ENCODE results near the gene ATF7. TPM values are rescaled to one million over a fixed set of nuclear protein-coding genes. Genes with fewer than 3 reads are reported as not detected.

ATF7 gene
- total and polyA plus RNA-seq, 4 donors = 16.8 to 43.3 (median 31.7) TPM

DNA sequence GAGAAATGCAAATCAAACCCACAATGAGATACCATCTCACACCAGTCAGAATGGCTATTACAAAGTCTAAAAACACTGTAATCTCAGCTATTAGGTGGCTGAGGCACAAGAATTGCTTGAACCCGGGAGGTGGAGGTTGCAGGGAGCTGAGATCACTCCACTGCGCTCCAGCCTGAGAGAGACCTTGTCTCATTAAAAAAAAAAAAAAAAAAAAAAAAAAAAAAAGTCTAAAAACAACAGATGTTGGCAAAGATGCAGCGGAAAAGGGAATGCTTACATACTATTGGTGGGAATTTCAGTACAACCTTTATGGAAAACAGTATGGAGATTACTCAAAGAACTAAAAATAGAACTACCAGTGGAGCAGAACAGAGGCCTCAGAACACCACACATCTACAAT lies 19.0 kb upstream of the ATF7 start:
- no peaks in the 10 kb centered on the region for H3K4me1 ChIP-seq (ENCODE audit: control insufficient read depth in 5 of 5, insufficient read depth in 5 of 5, low read length in 5 of 5)
- ATAC-seq (ENCODE audit: insufficient read depth, low FRiP score) = no peak
- 59 to 95% methylated on average over 3 of the region's 3 CpGs for WGBS, 2 donors
- no peak for DNase-seq
- no peaks in the 10 kb centered on the region for H3K27me3 ChIP-seq (ENCODE audit: control insufficient read depth in 3 of 3, insufficient read depth in 3 of 3, low read length in 2 of 3)
- H3K27ac ChIP-seq (ENCODE audit: low read depth in 1 of 2, low read length in 1 of 2) = no peak overlapping the region
- no peaks in the 10 kb centered on the region for H3K9me3 ChIP-seq (ENCODE audit: control insufficient read depth in 4 of 4, insufficient read depth in 3 of 4, low read length in 3 of 4)
- TF ChIP-seq, protein P1, sequence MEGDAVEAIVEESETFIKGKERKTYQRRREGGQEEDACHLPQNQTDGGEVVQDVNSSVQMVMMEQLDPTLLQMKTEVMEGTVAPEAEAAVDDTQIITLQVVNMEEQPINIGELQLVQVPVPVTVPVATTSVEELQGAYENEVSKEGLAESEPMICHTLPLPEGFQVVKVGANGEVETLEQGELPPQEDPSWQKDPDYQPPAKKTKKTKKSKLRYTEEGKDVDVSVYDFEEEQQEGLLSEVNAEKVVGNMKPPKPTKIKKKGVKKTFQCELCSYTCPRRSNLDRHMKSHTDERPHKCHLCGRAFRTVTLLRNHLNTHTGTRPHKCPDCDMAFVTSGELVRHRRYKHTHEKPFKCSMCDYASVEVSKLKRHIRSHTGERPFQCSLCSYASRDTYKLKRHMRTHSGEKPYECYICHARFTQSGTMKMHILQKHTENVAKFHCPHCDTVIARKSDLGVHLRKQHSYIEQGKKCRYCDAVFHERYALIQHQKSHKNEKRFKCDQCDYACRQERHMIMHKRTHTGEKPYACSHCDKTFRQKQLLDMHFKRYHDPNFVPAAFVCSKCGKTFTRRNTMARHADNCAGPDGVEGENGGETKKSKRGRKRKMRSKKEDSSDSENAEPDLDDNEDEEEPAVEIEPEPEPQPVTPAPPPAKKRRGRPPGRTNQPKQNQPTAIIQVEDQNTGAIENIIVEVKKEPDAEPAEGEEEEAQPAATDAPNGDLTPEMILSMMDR (IDR thresholded peaks at IDR 0.05; ENCODE audit: control extremely low read depth, extremely low read depth) = no peak
- H3K36me3 ChIP-seq (ENCODE audit: control insufficient read depth in 4 of 4, insufficient read depth in 4 of 4, low read length in 4 of 4) = no peaks in the 10 kb centered on the region
- H3K9ac ChIP-seq (ENCODE audit: insufficient read depth in 1 of 2, low read length in 2 of 2) = no peak overlapping the region
- no peak overlapping the region for H3K4me3 ChIP-seq

DNA sequence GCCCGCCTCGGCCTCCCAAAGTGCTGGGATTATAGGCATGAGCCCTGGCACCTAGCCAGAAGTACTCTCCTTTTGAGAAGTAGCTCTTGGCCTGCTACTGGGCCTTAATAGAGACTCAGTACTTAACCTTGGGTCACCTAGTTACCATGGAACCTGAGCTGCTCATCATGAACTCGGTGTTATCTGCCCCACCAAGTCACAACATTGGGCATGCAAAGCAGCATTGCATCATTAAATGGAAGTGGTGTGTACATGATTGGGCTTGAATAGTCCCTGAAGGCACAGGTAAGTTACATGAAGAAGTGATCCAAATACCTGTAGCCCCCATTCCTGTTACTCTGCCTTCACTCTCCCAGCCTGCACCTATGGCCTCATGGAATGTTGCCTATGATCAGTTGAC lies 18.0 kb upstream of the ATF7 start:
- no peak overlapping the region for H3K27ac ChIP-seq (ENCODE audit: low read depth in 1 of 2, low read length in 1 of 2)
- 92 to 97% methylated on average over 3 of the region's 3 CpGs for WGBS, 2 donors
- no peak overlapping the region for H3K9ac ChIP-seq (ENCODE audit: insufficient read depth in 1 of 2, low read length in 2 of 2)
- no peak for ATAC-seq (ENCODE audit: insufficient read depth, low FRiP score)
- H3K4me3 ChIP-seq = no peak overlapping the region
- no peaks in the 10 kb centered on the region for H3K4me1 ChIP-seq (ENCODE audit: control insufficient read depth in 5 of 5, insufficient read depth in 5 of 5, low read length in 5 of 5)
- H3K9me3 ChIP-seq (ENCODE audit: control insufficient read depth in 4 of 4, insufficient read depth in 3 of 4, low read length in 3 of 4) = no peaks in the 10 kb centered on the region
- H3K27me3 ChIP-seq (ENCODE audit: control insufficient read depth in 3 of 3, insufficient read depth in 3 of 3, low read length in 2 of 3) = no peaks in the 10 kb centered on the region
- TF ChIP-seq, protein P1 (IDR thresholded peaks at IDR 0.05; ENCODE audit: control extremely low read depth, extremely low read depth) = no peak
- DNase-seq = no peak
- H3K36me3 ChIP-seq (ENCODE audit: control insufficient read depth in 4 of 4, insufficient read depth in 4 of 4, low read length in 4 of 4) = no peaks in the 10 kb centered on the region

- no peak for ATAC-seq (ENCODE audit: insufficient read depth, low FRiP score)
- Histone ChIP-seq H3K9ac (ENCODE audit: insufficient read depth in 1 of 2, low read length in 2 of 2) (no peak overlapping the region), H3K4me3 (no peak overlapping the region), H3K4me1 (ENCODE audit: control insufficient read depth in 5 of 5, insufficient read depth in 5 of 5, low read length in 5 of 5) (no peaks in the 10 kb centered on the region), H3K9me3 (ENCODE audit: control insufficient read depth in 4 of 4, insufficient read depth in 3 of 4, low read length in 3 of 4) (no peaks in the 10 kb centered on the region), H3K27ac (ENCODE audit: low read depth in 1 of 2, low read length in 1 of 2) (no peak overlapping the region), H3K36me3 (ENCODE audit: control insufficient read depth in 4 of 4, insufficient read depth in 4 of 4, low read length in 4 of 4) (no peaks in the 10 kb centered on the region), H3K27me3 (ENCODE audit: control insufficient read depth in 3 of 3, insufficient read depth in 3 of 3, low read length in 2 of 3) (no peaks in the 10 kb centered on the region)
- DNase-seq = no peak
- WGBS, 2 donors = 53 to 76% methylated on average over 5 of the region's 5 CpGs
- TF ChIP-seq, protein P1 (IDR thresholded peaks at IDR 0.05; ENCODE audit: control extremely low read depth, extremely low read depth) = no peak
Observed at GRCh38 chr12:53643232-53643979, 17.2 kb upstream of the ATF7 start.

GRCh38 chr12:53638057-53638456 lies 11.9 kb upstream of the ATF7 start:
- Histone ChIP-seq H3K36me3 (ENCODE audit: control insufficient read depth in 4 of 4, insufficient read depth in 4 of 4, low read length in 4 of 4) (no peaks in the 10 kb centered on the region), H3K4me1 (ENCODE audit: control insufficient read depth in 5 of 5, insufficient read depth in 5 of 5, low read length in 5 of 5) (no peaks in the 10 kb centered on the region), H3K9ac (ENCODE audit: insufficient read depth in 1 of 2, low read length in 2 of 2) (no peak overlapping the region), H3K4me3 (no peak overlapping the region), H3K9me3 (ENCODE audit: control insufficient read depth in 4 of 4, insufficient read depth in 3 of 4, low read length in 3 of 4) (no peaks in the 10 kb centered on the region), H3K27ac (ENCODE audit: low read depth in 1 of 2, low read length in 1 of 2) (no peak overlapping the region), H3K27me3 (ENCODE audit: control insufficient read depth in 3 of 3, insufficient read depth in 3 of 3, low read length in 2 of 3) (no peaks in the 10 kb centered on the region)
- WGBS, 2 donors = 93 to 98% methylated on average over 2 of the region's 2 CpGs
- TF ChIP-seq, protein P1 (IDR thresholded peaks at IDR 0.05; ENCODE audit: control extremely low read depth, extremely low read depth) = no peak
- ATAC-seq (ENCODE audit: insufficient read depth, low FRiP score) (no peak), DNase-seq (no peak)
